ENCODE measurements around the gene SYNPR. TPM values are rescaled to one million over a fixed set of nuclear protein-coding genes. Genes with fewer than 3 reads are reported as not detected.

The SYNPR gene
- total RNA-seq, 2 donors from 2014 or later: 2.7 to 8.3 TPM

- no peak for DNase-seq (ENCODE audit: low spot score)
- TF ChIP-seq CTCF (IDR thresholded peaks at IDR 0.05): no peak
- Histone ChIP-seq H3K4me3 (no peak overlapping the region), H3K4me1 (no peaks in the 10 kb centered on the region), H3K9me3 (no peaks in the 10 kb centered on the region), H3K36me3 (no peaks in the 10 kb centered on the region), H3K27ac (no peak overlapping the region), H3K27me3 (no peaks in the 10 kb centered on the region)
Observed at GRCh38 chr3:63597019-63597418, 318.9 kb downstream of the SYNPR start.

- no peak for DNase-seq (ENCODE audit: low spot score)
- H3K27me3 ChIP-seq: no peaks in the 10 kb centered on the region
- no peak for TF ChIP-seq CTCF (IDR thresholded peaks at IDR 0.05)
Observed at GRCh38 chr3:63607716-63608115, 329.6 kb downstream of the SYNPR start.

GRCh38 chr3:63609408-63609807 is 331.3 kb downstream of the SYNPR start:
- no peak overlapping the region for H3K27ac ChIP-seq
- DNase-seq (ENCODE audit: low spot score): no peak
- no peaks in the 10 kb centered on the region for H3K36me3 ChIP-seq
- H3K9me3 ChIP-seq: no peaks in the 10 kb centered on the region
- no peaks in the 10 kb centered on the region for H3K27me3 ChIP-seq
- H3K4me1 ChIP-seq: no peaks in the 10 kb centered on the region
- no peak for TF ChIP-seq CTCF (IDR thresholded peaks at IDR 0.05)
- no peak overlapping the region for H3K4me3 ChIP-seq

More at GRCh38 chr3:63607716-63608115, 329.6 kb downstream of the SYNPR start:
- Histone ChIP-seq H3K36me3 (no peaks in the 10 kb centered on the region), H3K4me1 (no peaks in the 10 kb centered on the region), H3K4me3 (no peak overlapping the region), H3K9me3 (no peaks in the 10 kb centered on the region), H3K27ac (no peak overlapping the region)

- H3K27ac ChIP-seq: no peak overlapping the region
- H3K36me3 ChIP-seq: no peaks in the 10 kb centered on the region
- no peak overlapping the region for H3K4me3 ChIP-seq
- DNase-seq (ENCODE audit: low spot score): no peak
- no peak for TF ChIP-seq CTCF (IDR thresholded peaks at IDR 0.05)
- no peaks in the 10 kb centered on the region for H3K9me3 ChIP-seq
- H3K4me1 ChIP-seq: no peaks in the 10 kb centered on the region
- H3K27me3 ChIP-seq: no peaks in the 10 kb centered on the region
Observed at GRCh38 chr3:63609834-63610233, 331.7 kb downstream of the SYNPR start.

- Histone ChIP-seq H3K27me3 (no peaks in the 10 kb centered on the region), H3K27ac (no peak overlapping the region), H3K9me3 (no peaks in the 10 kb centered on the region), H3K4me1 (no peaks in the 10 kb centered on the region), H3K4me3 (no peak overlapping the region), H3K36me3 (no peaks in the 10 kb centered on the region)
- no peak for DNase-seq (ENCODE audit: low spot score)
- TF ChIP-seq CTCF (IDR thresholded peaks at IDR 0.05): no peak
Observed at GRCh38 chr3:63611382-63611781, 333.3 kb downstream of the SYNPR start.

GRCh38 chr3:63613561-63613960 is 335.5 kb downstream of the SYNPR start:
- Histone ChIP-seq H3K36me3 (no peaks in the 10 kb centered on the region), H3K27ac (no peak overlapping the region), H3K27me3 (no peaks in the 10 kb centered on the region), H3K4me3 (no peak overlapping the region), H3K9me3 (no peaks in the 10 kb centered on the region), H3K4me1 (no peaks in the 10 kb centered on the region)
- no peak for DNase-seq (ENCODE audit: low spot score)
- TF ChIP-seq CTCF (IDR thresholded peaks at IDR 0.05): no peak

Measured in right atrium auricular region (tissue), 2 donors.